Measurements from ENCODE around the gene TSPOAP1. TPM values are rescaled to one million over a fixed set of nuclear protein-coding genes. Genes with fewer than 3 reads are reported as not detected.
A peak's percentile ranks its signal among the peaks of the same experiment; 100 is the strongest.

The TSPOAP1 gene
- total RNA-seq, 1 experiment from 2014 or later, result 6.0 TPM

DNA sequence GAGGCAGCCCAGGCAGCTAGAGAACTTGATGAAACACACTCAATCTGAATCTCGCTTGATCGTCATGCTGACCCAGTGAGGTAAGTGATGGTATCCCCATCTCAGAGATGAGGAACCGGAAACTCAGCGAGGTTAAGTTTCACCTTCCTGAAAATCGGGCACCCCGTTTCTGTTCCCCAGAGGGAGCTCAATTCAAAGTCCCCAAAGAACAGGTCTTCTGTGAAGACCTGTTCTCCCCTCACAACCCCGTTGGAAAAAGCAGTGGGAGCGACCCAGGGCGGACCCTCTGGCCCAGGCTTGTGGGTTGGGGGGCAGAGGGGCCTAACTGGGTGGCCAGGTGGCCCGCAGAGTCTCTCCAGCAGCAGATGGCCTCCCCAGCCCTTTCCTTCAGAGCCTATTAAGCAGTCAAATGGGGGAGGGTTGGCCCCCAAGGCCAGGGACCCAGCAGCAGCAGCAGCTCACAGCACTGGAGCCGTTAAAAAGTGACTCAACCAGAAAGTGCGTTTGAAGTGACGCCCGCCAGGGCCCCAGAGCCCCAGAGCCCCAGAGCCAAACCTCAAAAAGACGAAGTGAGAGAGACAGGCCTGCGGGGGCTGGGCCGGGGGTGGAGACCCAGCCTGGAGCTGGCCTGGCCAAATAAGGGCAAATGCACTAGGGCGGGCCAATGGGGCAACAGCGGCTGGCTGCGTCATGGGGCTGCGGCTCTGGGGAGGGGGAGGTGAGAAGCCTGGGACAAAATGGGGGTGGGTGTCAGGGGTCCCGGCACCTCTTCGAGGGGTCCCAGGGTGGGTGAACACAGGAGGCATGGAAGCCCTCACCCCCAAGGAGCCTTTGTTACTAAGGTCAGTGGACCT is 9.2 kb upstream of the TSPOAP1 start:
- CTCF ChIA-PET, result interaction anchor here (2.9 to 3.0 kb wide), 2 partner anchors 20 to 80 kb away, joined by 15 to 17 read pairs; partner anchors contain the start of gene RNF43
- BruUV-seq (replicated peaks), result no TSS peak
- peaks cover 69% of the 10 kb centered on the region for H3K36me3 Mint-ChIP-seq (ENCODE audit: insufficient read depth, unreplicated experiment)
- H3K9me3 Mint-ChIP-seq (ENCODE audit: unreplicated experiment), result no peaks in the 10 kb centered on the region
- Histone ChIP-seq H3K27me3 (replicated peaks; ENCODE audit: control insufficient read depth, insufficient read depth, low read length) (no peaks in the 10 kb centered on the region), H3K4me3 (ENCODE audit: low read depth, low read length) (no peak overlapping the region), H3K4me1 (peaks cover 34% of the 10 kb centered on the region), H3K36me3 (ENCODE audit: control insufficient read depth, insufficient read depth, low read length) (no peaks in the 10 kb centered on the region), H3K9me3 (no peaks in the 10 kb centered on the region)
- POLR2A ChIA-PET, result interaction anchor here (0.5 to 2.6 kb wide), 3 partner anchors 11 to 913 kb away, joined by 3 to 9 read pairs (median 8); partner anchors contain the start of gene RNF43
- no peaks in the 10 kb centered on the region for H3K27me3 Mint-ChIP-seq (ENCODE audit: insufficient read depth, unreplicated experiment)
- H3K4me1 Mint-ChIP-seq (ENCODE audit: low read depth, unreplicated experiment), result peaks cover 15% of the 10 kb centered on the region
- peak overlapping the region; percentile 74 for H3K27ac Mint-ChIP-seq (ENCODE audit: unreplicated experiment)
- peak; percentile 73 to 78 for DNase-seq
- TF ChIP-seq, protein P1, sequence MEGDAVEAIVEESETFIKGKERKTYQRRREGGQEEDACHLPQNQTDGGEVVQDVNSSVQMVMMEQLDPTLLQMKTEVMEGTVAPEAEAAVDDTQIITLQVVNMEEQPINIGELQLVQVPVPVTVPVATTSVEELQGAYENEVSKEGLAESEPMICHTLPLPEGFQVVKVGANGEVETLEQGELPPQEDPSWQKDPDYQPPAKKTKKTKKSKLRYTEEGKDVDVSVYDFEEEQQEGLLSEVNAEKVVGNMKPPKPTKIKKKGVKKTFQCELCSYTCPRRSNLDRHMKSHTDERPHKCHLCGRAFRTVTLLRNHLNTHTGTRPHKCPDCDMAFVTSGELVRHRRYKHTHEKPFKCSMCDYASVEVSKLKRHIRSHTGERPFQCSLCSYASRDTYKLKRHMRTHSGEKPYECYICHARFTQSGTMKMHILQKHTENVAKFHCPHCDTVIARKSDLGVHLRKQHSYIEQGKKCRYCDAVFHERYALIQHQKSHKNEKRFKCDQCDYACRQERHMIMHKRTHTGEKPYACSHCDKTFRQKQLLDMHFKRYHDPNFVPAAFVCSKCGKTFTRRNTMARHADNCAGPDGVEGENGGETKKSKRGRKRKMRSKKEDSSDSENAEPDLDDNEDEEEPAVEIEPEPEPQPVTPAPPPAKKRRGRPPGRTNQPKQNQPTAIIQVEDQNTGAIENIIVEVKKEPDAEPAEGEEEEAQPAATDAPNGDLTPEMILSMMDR (IDR thresholded peaks at IDR 0.05; ENCODE audit: insufficient read depth in 1 of 2, low read depth in 1 of 2, low read length in 1 of 2, severe bottlenecking in 1 of 2, unreplicated experiment in 1 of 2), result no peak
- no peak overlapping the region for H3K4me3 Mint-ChIP-seq (ENCODE audit: unreplicated experiment)
- intact Hi-C loops (cut with micrococcal nuclease; ENCODE audit: unreplicated experiment), result no loop called here

DNA sequence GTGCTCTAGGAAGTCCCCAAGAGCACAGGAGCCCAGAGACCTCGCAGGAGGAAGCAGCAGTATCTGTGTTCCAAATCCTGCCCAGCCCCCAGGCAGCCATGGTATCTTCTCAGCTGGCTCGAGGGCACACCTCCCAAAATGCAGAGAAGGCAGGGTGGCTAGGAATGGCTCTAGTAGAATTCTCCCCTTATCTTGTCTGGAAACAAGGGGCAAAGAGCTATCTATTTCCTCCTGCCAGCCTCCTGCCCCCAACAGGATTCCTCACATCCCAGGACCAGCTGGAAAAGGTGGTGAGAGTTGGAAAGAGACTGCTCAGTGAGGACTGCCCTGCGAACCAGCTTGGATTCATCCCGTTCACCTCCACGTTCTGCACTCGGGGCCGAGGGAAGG is 8.6 kb upstream of the TSPOAP1 start:
- TF ChIP-seq, protein P1 (IDR thresholded peaks at IDR 0.05; ENCODE audit: insufficient read depth in 1 of 2, low read depth in 1 of 2, low read length in 1 of 2, severe bottlenecking in 1 of 2, unreplicated experiment in 1 of 2), result no peak
- ChIA-PET POLR2A (interaction anchor here (0.5 to 2.6 kb wide), 3 partner anchors 11 to 913 kb away, joined by 3 to 9 read pairs (median 8); partner anchors contain the start of gene RNF43), CTCF (interaction anchor here (2.9 to 3.0 kb wide), 2 partner anchors 20 to 80 kb away, joined by 15 to 17 read pairs; partner anchors contain the start of gene RNF43)
- Mint-ChIP-seq H3K4me3 (ENCODE audit: unreplicated experiment) (no peak overlapping the region), H3K27ac (ENCODE audit: unreplicated experiment) (peak overlapping the region; percentile 74), H3K36me3 (ENCODE audit: insufficient read depth, unreplicated experiment) (peaks cover 67% of the 10 kb centered on the region), H3K9me3 (ENCODE audit: unreplicated experiment) (no peaks in the 10 kb centered on the region), H3K4me1 (ENCODE audit: low read depth, unreplicated experiment) (peaks cover 15% of the 10 kb centered on the region), H3K27me3 (ENCODE audit: insufficient read depth, unreplicated experiment) (no peaks in the 10 kb centered on the region)
- DNase-seq, result no peak
- H3K4me1 ChIP-seq, result peaks cover 34% of the 10 kb centered on the region
- no peaks in the 10 kb centered on the region for H3K36me3 ChIP-seq (ENCODE audit: control insufficient read depth, insufficient read depth, low read length)
- intact Hi-C loops (cut with micrococcal nuclease; ENCODE audit: unreplicated experiment), result no loop called here
- H3K9me3 ChIP-seq, result no peaks in the 10 kb centered on the region
- H3K27me3 ChIP-seq (replicated peaks; ENCODE audit: control insufficient read depth, insufficient read depth, low read length), result no peaks in the 10 kb centered on the region
- H3K4me3 ChIP-seq (ENCODE audit: low read depth, low read length), result no peak overlapping the region
- no TSS peak for BruUV-seq (replicated peaks)

DNA sequence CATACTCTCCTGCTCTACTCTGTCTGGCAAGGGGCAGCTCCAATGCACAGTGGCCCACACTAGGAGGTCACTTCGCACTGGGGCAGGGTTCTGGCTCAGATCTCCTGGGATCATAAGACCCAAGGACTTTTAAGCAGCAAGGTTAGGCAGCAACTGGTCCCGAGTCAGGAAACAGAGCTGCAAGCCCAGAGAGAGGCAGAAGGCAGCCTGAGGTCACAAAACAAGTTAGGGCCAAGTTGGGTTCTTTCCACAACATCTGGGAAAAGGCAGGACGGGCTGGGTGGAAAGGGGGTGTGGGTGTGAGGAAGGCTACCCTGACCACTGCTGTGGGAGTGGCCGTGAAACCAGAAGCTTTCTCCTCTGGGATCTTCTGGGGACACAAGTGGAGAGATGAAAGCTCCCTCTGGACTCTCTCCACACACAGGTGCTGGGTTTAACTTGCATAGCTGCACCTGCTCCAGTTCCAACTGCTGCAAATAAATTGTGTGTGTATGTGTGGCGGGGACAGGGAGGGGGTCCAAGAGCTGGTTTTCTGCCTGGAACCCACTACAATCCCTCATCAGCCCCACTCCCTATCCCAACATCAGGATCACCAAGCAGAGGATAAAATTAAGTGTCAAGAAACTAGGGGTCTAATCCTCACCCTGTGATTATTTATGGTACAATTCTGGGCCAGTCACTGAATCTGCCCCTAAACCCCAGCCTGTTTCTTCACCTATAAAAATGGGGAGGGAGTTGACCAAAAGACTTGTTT is 8.0 kb upstream of the TSPOAP1 start:
- no peak overlapping the region for H3K4me3 ChIP-seq (ENCODE audit: low read depth, low read length)
- BruUV-seq (replicated peaks), result no TSS peak
- POLR2A ChIA-PET, result interaction anchor here (0.5 to 2.6 kb wide), 2 partner anchors 81 to 914 kb away, joined by 8 to 9 read pairs; partner anchors contain the start of gene RNF43
- Mint-ChIP-seq H3K36me3 (ENCODE audit: insufficient read depth, unreplicated experiment) (peaks cover 67% of the 10 kb centered on the region), H3K9me3 (ENCODE audit: unreplicated experiment) (no peaks in the 10 kb centered on the region), H3K4me1 (ENCODE audit: low read depth, unreplicated experiment) (peaks cover 15% of the 10 kb centered on the region), H3K27me3 (ENCODE audit: insufficient read depth, unreplicated experiment) (no peaks in the 10 kb centered on the region), H3K27ac (ENCODE audit: unreplicated experiment) (peak overlapping the region; percentile 74), H3K4me3 (ENCODE audit: unreplicated experiment) (no peak overlapping the region)
- no peak for DNase-seq
- H3K4me1 ChIP-seq, result peaks cover 34% of the 10 kb centered on the region
- intact Hi-C loops (cut with micrococcal nuclease; ENCODE audit: unreplicated experiment), result no loop called here
- H3K36me3 ChIP-seq (ENCODE audit: control insufficient read depth, insufficient read depth, low read length), result no peaks in the 10 kb centered on the region
- no peaks in the 10 kb centered on the region for H3K9me3 ChIP-seq
- TF ChIP-seq, protein P1 (IDR thresholded peaks at IDR 0.05; ENCODE audit: insufficient read depth in 1 of 2, low read depth in 1 of 2, low read length in 1 of 2, severe bottlenecking in 1 of 2, unreplicated experiment in 1 of 2), result no peak
- no peaks in the 10 kb centered on the region for H3K27me3 ChIP-seq (replicated peaks; ENCODE audit: control insufficient read depth, insufficient read depth, low read length)
- CTCF ChIA-PET, result interaction anchor here (2.9 to 3.0 kb wide), 2 partner anchors 19 to 81 kb away, joined by 15 to 17 read pairs; partner anchors contain the start of gene RNF43
